Left ventricle myocardium superior (tissue), 1 donor: Measurements from ENCODE around the gene WDR83. TPM values are rescaled to one million over a fixed set of nuclear protein-coding genes. Genes with fewer than 3 reads are reported as not detected.

Experiments
- ATAC-seq: fragments of 200-7000 bp; cut with Tn5 transposase; one replicate; pipeline ENCODE4 v1.9.1; 2020; ENCODE audit warnings: mild to moderate bottlenecking, moderate library complexity
- DNase-seq: peaks from one replicate; pipeline ENCODE4 v3.0.0-alpha.2; 2020
- intact Hi-C: fragments of 100-400 bp; cut with micrococcal nuclease; formaldehyde crosslinking; loops from one replicate; pipeline ENCODE4 v1.11.0; 2022
- total RNA-seq: library from RNA; stranded (reverse); fragmentation: NEBNext Ultra II Directional; extraction: Animal tissue kit (Norgen Biotek cat#: 25700); gene quantifications from one replicate; pipeline ENCODE4 v1.2.1, GENCODE V29; 2021
- donor health status: DM: no; HTN: yes; CAD: no; lungs with severe emphysema.

The WDR83 gene
- total RNA-seq, 1 donor from 2014 or later: 8.7 TPM

GRCh38 chr19:12649941-12650340, 16.7 kb upstream of the WDR83 start:
- ATAC-seq (no peak), DNase-seq (peak; percentile 11)
- intact Hi-C loops: no loop called here

GRCh38 chr19:12652219-12652618, 14.4 kb upstream of the WDR83 start:
- intact Hi-C loops: no loop called here
- DNase-seq (peak; percentile 8), ATAC-seq (no peak)

DNA sequence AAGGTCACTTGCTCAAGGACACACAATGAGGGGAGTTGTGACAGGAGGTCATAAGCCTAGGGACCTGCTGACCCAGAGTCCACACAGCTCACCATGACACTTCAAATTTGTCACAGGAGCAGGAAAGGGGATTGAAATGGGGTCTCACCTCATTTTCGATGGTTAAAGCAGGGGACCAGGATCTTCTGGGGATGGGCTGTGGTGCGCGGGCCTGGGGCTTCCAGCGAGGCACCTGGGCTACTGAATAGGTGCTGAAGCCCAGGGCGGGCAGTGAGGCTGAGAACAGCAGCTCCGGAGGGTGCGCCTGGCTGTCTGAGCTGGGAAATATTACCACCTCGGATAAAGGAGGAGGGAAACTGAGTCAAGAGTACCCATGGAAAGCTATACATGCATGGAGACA, 11.1 kb upstream of the WDR83 start:
- no peak for ATAC-seq
- intact Hi-C loops: no loop called here
- peak; percentile 15 for DNase-seq

DNA sequence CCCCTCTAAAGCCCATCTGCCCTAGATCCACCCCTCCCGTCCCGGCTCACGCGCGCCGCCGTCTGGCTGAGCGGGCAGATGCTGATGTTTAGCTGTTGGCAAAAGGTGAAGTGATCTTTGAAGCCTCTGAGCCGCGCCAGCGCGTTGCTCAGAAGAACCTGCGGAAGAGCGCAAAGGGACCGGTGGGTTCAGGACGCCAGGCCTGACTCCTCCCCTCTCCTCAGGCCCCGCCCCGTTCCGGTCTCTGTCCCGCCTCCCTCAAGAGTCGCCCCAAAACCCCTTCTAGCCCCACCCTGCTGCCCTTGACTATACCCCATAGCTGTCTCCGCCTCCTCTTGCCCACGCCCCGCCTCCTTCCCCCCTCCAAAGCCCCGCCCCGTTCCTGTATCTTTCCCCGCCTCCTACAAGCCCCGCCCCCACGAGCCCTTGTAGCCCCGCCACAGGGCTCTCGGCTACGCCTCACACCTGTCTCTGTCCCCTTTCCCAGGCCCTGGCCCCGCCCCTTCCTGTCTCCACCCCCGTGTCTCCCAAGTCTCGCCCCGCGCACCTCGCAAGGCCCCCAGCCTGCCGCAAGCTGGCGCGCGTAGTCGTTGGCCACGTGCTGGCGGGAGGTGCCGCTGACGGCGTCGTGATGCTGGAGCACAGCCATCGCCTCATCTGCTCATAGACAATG, 9.6 kb upstream of the WDR83 start:
- intact Hi-C loops: no loop called here
- no peak for ATAC-seq
- DNase-seq: no peak

- ATAC-seq (no peak), DNase-seq (no peak)
- intact Hi-C loops: no loop called here
These were observed 8.6 kb upstream of the WDR83 start for GRCh38 chr19:12657966-12658365.

GRCh38 chr19:12660980-12661379, 5.6 kb upstream of the WDR83 start:
- no peak for ATAC-seq
- intact Hi-C loops: no loop called here
- DNase-seq: no peak

DNA sequence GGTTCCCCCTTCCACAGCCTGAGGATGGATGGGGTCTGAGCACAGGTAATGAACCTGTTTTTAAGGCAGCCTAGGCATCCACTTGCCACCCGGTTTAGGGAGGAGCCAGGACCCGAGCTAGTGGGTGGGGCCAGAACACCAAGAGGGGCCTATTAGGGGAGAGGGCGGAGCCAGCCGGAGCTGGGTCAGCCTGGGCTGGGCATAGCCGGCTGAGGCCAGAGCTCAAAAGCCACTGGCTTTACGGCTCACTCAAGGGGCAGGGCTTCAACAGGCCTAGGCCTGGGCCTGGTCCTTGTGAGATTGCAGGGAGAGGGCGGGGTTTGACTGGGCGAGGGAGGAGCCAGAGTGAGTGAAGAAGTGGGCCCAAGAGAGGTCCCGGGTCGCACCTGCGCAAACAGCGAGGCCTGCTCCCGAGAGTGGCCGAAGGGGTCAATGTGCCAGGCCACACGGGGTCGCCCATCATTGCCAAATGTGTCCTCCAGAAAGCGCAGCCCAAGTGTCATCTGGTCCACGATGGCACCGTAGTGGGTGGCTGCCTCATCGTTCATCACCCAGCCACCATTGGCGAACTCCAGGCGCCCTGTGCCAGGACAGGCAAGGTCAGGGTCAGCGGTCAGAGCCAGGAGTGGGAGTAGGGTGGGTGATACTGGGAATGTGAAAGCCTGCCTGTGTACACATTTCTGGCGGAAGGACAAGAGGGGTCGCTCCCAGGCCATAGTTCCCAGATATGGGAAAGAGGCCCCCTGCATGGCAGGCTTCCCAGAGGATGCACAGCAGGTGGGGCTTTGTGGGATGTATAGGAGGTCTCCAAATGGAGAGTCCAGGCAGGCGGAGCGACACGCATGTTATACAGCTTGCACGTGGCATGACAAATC, 2.0 kb upstream of the WDR83 start:
- intact Hi-C loops: no loop called here
- no peak for DNase-seq
- ATAC-seq: no peak

DNA sequence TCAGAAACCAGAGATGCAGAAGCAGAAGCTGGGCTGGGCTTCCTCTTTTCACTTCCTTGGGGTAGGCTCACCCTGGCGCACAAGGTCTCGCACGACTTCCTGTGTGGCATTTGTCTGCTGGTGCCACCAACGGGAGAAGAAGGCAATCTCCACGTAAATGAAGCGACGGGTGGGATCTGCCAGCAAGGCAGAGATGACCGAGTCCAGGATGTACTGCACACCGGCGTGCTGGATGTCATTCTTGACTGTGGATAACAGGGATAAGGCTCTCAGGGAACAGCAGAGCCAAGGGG, 1.4 kb upstream of the WDR83 start:
- intact Hi-C loops: no loop called here
- DNase-seq (peak; percentile 61), ATAC-seq (no peak)

GRCh38 chr19:12665671-12666264, 839 bp upstream of the WDR83 start:
- ATAC-seq (no peak), DNase-seq (no peak)
- intact Hi-C loops: no loop called here

DNA sequence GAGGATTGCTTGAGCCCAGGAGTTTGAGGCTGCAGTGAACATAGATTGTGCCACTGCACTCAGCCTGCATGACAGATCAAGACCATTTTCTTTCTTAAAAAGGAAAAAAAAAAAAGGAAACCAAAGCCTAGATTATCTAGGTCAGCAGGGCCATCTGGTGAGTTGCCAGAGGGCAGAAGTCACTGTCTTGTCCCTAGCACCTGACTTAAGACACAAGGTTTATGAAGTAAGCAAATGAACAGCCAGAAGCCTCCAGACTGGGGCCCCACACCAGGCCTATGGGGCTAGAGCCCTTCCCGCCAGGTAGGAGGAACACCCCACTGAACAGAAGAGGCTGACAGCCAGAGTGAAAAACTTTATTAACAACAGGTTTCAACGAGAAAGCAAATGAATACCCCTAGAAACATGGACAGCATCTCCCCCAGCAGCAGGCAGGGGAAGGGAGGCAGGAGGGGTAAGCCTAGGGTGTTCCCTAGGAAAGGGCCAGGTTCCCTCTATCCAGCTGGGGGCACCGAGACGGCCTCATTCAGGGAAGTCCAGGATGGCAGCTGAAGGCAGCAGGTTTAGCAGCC, 1.2 kb downstream of the WDR83 start:
- ATAC-seq: no peak
- no peak for DNase-seq
- intact Hi-C loops: no loop called here

- intact Hi-C loops: no loop called here
- DNase-seq: no peak
- no peak for ATAC-seq
These were observed 1.7 kb downstream of the WDR83 start for GRCh38 chr19:12668346-12668745.

DNA sequence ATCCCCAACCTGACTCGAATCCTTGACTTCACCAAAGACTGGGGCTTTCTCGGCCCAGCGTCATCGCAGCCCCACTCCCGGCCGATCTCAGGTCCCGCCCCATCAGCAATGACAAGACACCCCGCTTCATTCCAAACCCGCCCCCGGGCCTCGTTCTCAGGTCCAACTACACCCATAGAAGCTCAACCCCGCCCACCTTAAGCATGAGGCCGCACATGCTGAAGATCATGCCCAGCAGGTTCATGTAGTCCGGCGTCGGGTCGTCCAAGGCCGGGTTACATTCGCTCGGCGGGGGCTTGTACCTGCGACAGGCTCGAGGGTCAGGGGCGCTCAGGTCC, 2.3 kb downstream of the WDR83 start:
- intact Hi-C loops: no loop called here
- ATAC-seq (peak; percentile 11), DNase-seq (peak; percentile 65)

GRCh38 chr19:12669270-12670158, 2.9 kb downstream of the WDR83 start:
- ATAC-seq: peak; percentile 71
- DNase-seq: peak; percentile 85
- intact Hi-C loops: no loop called here

DNA sequence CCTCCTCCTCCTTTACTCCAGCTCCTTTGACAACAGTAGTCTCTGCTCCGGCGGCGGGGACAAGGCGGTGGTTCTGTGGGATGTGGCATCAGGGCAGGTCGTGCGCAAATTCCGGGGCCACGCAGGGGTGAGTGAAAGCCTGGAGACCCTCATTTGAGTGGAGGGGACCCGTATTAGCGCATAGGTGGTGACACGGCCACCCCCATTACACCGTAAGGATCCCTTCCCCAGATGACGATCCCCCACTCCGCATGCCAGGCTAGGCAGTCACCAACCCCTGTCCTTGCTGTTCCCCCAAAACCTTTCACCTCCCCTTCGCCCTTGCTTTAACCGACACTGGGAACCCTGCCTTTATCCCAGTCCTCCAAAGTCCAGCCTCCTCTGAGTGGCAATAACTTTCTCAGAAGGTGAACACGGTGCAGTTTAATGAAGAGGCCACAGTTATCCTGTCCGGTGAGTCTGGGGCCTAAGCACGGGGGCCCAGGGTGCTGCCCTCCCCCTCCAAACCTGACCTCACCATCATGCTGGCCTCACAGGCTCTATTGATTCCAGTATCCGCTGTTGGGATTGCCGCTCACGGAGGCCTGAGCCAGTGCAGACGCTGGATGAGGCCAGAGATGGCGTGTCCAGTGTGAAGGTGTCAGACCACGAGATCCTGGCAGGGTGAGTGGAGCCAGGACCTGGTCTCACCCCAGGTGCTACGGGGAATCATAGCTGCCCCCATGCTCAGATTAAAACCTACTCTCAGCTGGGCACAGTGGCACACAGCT, 3.7 kb downstream of the WDR83 start:
- no peak for DNase-seq
- ATAC-seq: no peak
- intact Hi-C loops: no loop called here

DNA sequence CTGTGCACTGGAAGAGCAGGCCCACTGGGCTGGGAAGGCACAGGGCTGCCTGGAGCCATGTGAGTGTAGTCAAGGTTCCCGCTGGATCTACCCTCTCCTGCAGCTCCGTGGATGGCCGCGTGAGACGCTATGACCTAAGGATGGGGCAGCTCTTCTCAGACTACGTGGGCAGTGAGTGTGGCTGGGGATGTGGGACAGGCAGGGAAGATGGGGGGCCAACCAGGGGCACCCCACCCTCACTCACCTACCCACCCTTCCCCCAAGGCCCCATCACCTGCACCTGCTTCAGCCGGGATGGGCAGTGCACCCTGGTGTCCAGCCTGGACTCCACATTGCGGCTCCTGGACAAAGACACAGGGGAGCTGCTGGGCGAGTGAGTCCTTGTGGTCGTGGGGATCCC, 6.1 kb downstream of the WDR83 start:
- ATAC-seq (no peak), DNase-seq (no peak)
- intact Hi-C loops: no loop called here

DNA sequence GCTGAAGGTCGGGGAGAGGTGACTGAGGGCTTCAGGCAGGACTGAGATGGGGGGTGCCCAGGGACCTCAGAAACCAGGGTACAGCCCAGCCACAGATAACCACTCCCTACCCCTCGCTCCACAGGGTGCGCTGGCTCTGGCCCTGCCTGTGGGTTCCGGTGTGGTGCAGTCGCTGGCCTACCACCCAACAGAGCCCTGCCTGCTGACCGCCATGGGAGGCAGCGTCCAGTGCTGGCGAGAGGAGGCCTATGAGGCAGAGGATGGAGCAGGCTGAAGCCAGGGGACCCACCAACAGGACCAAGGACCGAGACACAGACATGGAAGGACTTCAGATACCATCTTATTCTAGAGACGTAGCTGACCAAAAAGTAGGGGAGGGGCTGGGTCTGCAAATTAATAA, 8.8 kb downstream of the WDR83 start:
- DNase-seq (no peak), ATAC-seq (no peak)
- intact Hi-C loops: no loop called here

DNA sequence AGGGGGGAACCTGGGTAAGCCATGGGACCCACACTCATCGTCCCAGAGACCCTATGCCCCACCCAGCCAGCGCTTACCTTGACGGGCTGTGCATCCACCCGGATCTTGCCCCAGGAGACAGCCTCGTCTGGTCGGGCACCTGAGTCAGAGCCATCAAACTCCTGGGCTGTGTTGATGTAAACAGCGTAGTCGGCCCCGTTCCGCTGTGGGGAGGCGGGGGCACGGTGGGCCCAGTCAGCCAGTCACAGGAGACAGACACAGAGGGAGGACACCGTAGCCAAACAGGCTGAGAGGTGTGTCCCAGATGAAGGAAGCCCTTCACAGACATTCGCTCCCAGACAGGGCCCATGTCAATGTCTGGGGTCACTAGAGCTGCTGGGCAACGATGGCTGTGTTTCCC, 9.3 kb downstream of the WDR83 start:
- no peak for ATAC-seq
- intact Hi-C loops: no loop called here
- DNase-seq: no peak

DNA sequence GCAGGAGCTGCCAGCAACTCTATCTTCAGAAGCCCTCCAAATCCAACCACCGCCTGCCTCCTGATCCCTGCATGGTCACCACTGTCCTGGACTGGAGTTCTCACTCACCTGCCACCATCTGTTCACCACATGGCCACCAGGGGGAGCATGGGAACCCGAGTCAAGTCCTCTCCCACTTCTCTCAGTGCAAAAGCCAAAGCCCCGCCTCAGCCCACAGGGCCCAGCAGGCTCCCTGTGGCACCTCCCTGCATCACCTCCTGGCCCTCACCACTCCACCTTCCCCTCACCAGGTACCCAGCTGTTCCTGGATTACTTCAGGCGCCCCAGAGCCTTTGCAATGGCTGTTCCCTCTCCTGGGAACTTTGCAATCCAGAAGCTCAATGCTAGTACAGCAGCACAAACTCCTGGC, 9.8 kb downstream of the WDR83 start:
- DNase-seq (peak; percentile 86), ATAC-seq (peak; percentile 58)
- intact Hi-C loops: no loop called here

DNA sequence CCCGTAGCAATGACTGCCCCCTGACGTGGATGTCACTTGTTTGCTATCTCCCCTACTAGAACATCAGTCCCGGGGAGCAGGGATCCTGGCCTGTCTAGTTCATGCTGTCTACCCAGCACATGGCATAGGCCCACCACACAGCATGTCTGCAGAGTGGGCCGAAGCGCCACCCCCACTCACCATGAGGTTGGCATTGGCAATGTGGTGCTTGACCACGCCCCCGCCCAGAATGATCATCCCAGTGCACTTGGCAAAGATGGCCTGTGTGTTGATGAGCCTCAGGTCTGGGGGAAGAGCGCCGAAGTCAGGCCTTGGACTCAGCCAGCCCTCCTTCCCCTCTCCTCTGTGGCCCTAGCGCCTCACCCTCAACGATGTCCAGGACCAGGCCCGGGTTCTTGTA, 10.3 kb downstream of the WDR83 start:
- intact Hi-C loops: no loop called here

More for the DNA sequence above, 10.3 kb downstream of the WDR83 start:
- ATAC-seq: no peak
- no peak for DNase-seq
